ENCODE results near the gene NCKAP5L. TPM values are rescaled to one million over a fixed set of nuclear protein-coding genes. Genes with fewer than 3 reads are reported as not detected.
"Not testable (repeated sequence)": the region's sequence is repeated elsewhere in the genome, so short reads cannot be mapped to it uniquely, and the experiment has no call there.

The NCKAP5L gene
- total RNA-seq, 2 donors from 2014 or later, result 10.1 to 13.2 TPM

DNA sequence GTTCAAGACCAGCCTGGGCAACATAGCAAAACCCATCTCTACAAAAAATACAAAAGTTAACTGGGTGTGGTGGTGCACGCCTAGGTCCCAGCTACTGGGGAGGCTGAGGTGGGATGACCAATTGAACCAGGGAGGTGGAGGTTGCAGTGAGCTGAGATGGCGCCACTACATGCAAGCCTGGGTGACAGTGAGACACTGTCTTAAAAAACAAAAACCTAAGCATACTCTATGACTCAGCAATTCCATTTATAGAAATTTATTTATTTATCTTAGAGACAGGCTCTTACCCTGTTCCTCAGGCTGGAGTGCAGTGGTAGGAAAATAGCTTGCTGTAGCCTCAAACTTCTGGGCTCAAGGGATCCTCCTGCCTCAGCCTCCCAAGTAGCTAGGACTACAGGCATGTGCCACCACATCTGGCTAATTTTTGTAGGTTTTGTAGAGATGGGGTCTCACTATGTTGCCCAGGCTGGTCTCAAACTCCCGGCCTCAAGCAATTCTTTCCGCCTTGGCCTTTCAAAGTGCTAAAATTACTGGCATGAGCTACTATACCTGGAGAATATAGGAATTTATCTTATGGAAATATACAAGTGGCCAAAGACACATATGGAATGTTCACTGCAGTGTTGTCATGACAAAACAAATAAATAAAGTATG is 43.3 kb downstream of the NCKAP5L start:
- intact Hi-C loops (cut with DNase I), result no loop called here
- H3K9me3 ChIP-seq, result no peaks in the 10 kb centered on the region
- no peaks in the 10 kb centered on the region for H3K36me3 ChIP-seq (replicated peaks in 1 of 2; ENCODE audit: insufficient read depth in 1 of 2, low read depth in 2 of 2)
- H3K4me3 ChIP-seq, result no peak overlapping the region
- DNase-seq (no peak), ATAC-seq (no peak)
- H3K27me3 ChIP-seq, result no peaks in the 10 kb centered on the region
- no peak overlapping the region for H3K27ac ChIP-seq
- 87 to 88% methylated on average over 4 of the region's 4 CpGs for WGBS, 2 donors
- no peaks in the 10 kb centered on the region for H3K4me1 ChIP-seq
- no peak for TF ChIP-seq POLR2A (IDR thresholded peaks at IDR 0.05)
- TF ChIP-seq, protein P1, sequence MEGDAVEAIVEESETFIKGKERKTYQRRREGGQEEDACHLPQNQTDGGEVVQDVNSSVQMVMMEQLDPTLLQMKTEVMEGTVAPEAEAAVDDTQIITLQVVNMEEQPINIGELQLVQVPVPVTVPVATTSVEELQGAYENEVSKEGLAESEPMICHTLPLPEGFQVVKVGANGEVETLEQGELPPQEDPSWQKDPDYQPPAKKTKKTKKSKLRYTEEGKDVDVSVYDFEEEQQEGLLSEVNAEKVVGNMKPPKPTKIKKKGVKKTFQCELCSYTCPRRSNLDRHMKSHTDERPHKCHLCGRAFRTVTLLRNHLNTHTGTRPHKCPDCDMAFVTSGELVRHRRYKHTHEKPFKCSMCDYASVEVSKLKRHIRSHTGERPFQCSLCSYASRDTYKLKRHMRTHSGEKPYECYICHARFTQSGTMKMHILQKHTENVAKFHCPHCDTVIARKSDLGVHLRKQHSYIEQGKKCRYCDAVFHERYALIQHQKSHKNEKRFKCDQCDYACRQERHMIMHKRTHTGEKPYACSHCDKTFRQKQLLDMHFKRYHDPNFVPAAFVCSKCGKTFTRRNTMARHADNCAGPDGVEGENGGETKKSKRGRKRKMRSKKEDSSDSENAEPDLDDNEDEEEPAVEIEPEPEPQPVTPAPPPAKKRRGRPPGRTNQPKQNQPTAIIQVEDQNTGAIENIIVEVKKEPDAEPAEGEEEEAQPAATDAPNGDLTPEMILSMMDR (IDR thresholded peaks at IDR 0.05), result no peak

DNA sequence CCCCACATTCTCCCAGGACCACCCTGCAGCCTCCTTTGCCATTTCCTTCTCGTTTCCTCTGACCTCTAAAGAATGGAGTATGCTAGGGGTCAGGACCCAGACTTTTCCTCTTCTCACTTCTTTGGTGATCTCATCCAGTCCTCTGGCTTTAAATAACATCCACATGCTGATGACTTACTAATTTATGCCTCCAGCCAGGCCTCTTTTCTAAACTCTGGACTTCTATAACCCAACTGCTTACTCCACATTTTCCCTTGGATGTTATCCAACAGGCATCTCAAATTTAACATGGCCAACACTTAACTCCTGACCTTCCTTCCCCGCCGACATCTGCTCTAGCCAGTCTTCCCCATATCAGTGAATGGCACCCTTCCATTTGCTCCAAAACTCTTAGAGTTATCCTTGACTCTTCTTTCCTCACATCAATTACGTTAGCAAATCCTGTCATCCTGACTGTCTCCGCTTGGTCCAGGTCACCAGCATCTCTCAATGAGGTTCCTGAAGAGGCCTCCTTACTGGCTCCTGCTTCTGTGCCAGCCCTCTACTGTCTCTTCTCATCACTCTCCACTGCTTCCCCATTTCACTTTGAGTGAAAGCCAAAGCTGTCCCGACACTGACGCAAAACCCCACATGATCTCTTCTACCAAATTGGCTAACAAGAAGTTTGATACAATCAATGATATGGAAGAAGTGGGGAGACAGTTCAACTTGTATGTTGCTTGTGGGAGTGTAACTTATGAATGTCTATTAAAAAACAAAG is 44.1 kb downstream of the NCKAP5L start:
- H3K36me3 ChIP-seq (replicated peaks in 1 of 2; ENCODE audit: insufficient read depth in 1 of 2, low read depth in 2 of 2), result no peaks in the 10 kb centered on the region
- H3K27me3 ChIP-seq, result no peaks in the 10 kb centered on the region
- no peaks in the 10 kb centered on the region for H3K9me3 ChIP-seq
- WGBS, 2 donors, result 46 to 55% methylated on average over 7 of the region's 7 CpGs
- no peak for ATAC-seq
- no peak overlapping the region for H3K4me3 ChIP-seq
- H3K27ac ChIP-seq, result no peak overlapping the region
- DNase-seq, result peak in 1 of 4 donors; percentile 15
- intact Hi-C loops (cut with DNase I), result no loop called here
- TF ChIP-seq, protein P1 (IDR thresholded peaks at IDR 0.05), result no peak
- TF ChIP-seq POLR2A (IDR thresholded peaks at IDR 0.05), result no peak
- H3K4me1 ChIP-seq, result no peaks in the 10 kb centered on the region

DNA sequence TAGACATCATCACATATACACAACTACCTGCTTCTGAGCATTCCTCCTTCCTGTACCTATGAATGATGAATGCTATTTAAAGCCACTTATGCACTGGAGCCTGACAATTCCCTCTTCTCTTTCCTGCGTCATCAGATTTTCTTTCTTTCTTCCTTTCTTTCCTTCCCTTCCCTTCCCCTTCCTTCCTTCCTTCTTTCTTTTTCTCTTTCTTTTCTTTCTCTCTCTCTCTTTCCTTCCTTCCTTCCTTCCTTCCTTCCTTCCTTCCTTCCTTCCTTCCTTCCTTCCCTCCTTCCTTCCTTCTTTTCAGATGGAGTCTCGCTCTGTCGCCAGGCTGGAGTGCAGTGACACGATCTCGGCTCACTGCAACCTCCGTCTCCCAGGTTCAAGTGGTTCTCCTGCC is 47.3 kb downstream of the NCKAP5L start:
- H3K36me3 ChIP-seq (replicated peaks in 1 of 2; ENCODE audit: insufficient read depth in 1 of 2, low read depth in 2 of 2); H3K4me3 ChIP-seq; H3K27me3 ChIP-seq; intact Hi-C loops (cut with DNase I); H3K4me1 ChIP-seq; ATAC-seq; DNase-seq; H3K9me3 ChIP-seq; H3K27ac ChIP-seq: not testable (repeated sequence)
- 74 to 89% methylated on average over 6 of the region's 6 CpGs for WGBS, 2 donors

DNA sequence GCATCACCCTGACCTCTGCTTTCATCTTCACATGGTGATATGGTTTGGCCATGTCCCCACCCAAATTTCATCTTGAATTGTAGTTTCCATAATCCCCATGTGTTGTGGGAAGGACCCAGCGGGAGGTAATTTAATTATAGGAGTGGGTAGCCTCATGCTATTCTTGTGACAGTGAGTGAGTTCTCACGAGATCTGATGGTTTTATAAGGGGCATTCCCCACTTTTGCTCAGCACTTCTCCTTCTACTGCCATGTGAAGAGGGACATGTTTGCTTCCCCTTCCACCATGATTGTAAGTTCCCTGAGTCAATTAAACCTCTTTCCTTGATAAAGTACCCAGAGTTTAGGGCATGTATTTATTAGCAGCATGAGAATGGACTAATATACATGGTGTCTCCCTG is 48.6 kb downstream of the NCKAP5L start:
- ATAC-seq (no peak), DNase-seq (no peak)
- no peaks in the 10 kb centered on the region for H3K27me3 ChIP-seq
- H3K27ac ChIP-seq, result no peak overlapping the region
- no peaks in the 10 kb centered on the region for H3K4me1 ChIP-seq
- no peak overlapping the region for H3K4me3 ChIP-seq
- no peak for TF ChIP-seq POLR2A (IDR thresholded peaks at IDR 0.05)
- TF ChIP-seq, protein P1 (IDR thresholded peaks at IDR 0.05), result no peak
- no peaks in the 10 kb centered on the region for H3K36me3 ChIP-seq (replicated peaks in 1 of 2; ENCODE audit: insufficient read depth in 1 of 2, low read depth in 2 of 2)
- 45 to 50% methylated on average over 2 of the region's 2 CpGs for WGBS, 2 donors
- no peaks in the 10 kb centered on the region for H3K9me3 ChIP-seq
- intact Hi-C loops (cut with DNase I), result no loop called here

DNA sequence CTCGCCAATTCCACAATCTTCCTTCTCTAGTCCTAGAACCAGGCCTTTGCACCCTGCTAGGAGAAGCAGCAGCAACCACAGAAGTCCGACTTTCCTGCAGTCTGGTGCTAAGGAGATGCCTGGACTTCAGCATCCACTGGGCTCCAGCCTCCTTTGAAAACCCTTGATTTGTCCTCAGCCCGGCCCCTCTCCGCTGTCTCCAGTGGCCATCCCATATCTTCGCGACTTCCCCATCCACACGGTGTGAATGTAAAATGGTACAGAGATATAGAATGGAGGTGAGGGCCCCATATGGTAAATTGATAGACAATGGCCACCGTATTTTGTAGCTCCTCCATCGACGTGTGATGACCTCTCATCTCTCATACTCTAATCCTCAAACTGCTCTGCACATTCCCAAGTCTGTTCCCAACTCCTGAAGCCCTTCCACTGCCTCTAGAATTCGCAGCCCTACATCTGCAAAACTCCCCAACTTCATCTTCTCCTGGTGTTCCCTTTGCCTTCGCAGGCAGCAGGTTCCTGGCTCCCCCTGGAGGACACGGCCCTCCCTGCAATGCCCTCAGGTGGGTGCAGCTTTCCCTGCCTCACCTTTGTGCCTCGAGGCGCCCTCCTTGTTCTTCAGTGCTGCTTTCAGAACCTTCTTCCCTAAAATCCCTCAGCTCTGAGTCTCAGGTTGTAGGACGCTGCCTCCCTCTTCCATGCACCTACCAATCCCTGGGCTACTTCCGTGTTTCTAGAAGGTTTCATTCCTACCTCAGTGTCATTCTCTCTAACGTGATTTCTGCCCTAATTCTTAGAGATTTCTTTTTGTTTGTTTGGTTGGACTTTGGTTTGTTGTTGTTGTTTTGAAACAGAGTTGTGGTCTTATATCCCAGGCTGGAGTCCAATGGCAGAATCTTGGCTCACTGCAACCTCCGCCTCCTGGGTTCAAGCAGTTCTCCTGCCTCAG is 50.1 kb downstream of the NCKAP5L start:
- Histone ChIP-seq H3K4me3 (no peak overlapping the region), H3K27me3 (no peaks in the 10 kb centered on the region), H3K27ac (no peak overlapping the region), H3K36me3 (replicated peaks in 1 of 2; ENCODE audit: insufficient read depth in 1 of 2, low read depth in 2 of 2) (no peaks in the 10 kb centered on the region), H3K9me3 (no peaks in the 10 kb centered on the region), H3K4me1 (no peaks in the 10 kb centered on the region)
- TF ChIP-seq POLR2A (IDR thresholded peaks at IDR 0.05), result no peak
- TF ChIP-seq, protein P1 (IDR thresholded peaks at IDR 0.05), result peak; percentile 67 to 86 (median 82)
- WGBS, 2 donors, result 40 to 42% methylated on average over 19 of the region's 19 CpGs
- intact Hi-C loops (cut with DNase I), result no loop called here
- DNase-seq (peak; percentile 70 to 84 (median 75)), ATAC-seq (peak; percentile 86)

All from body of pancreas (tissue), 4 donors.